Suprapubic skin (tissue), 4 donors: ENCODE data around the gene MTERF4.

ENCODE experiments used
- EP300 ChIP-seq: sonication (generic); formaldehyde crosslinking; IDR thresholded peaks from one replicate; pipeline ENCODE4 v1.6.1; 2017; ENCODE audit warnings: antibody characterized with exemption
- POLR2AphosphoS5 ChIP-seq, 3 donors: sonication (generic); formaldehyde crosslinking; IDR thresholded peaks; one replicate each; pipeline ENCODE4 v1.6.1; 2017; ENCODE audit warnings: antibody characterized with exemption in 3 of 3
- TF ChIP-seq, protein P1 (sequence below), 2 donors: fragments of 200-600 bp in 1 of 2; fragments of 450-650 bp in 1 of 2; sonication (generic) in 1 of 2; IDR thresholded peaks; one replicate each; pipeline ENCODE4 v1.5.1; 2016 to 2019; ENCODE audit warnings: antibody characterized with exemption in 2 of 2, mild to moderate bottlenecking in 1 of 2, moderate library complexity in 1 of 2

DNA sequence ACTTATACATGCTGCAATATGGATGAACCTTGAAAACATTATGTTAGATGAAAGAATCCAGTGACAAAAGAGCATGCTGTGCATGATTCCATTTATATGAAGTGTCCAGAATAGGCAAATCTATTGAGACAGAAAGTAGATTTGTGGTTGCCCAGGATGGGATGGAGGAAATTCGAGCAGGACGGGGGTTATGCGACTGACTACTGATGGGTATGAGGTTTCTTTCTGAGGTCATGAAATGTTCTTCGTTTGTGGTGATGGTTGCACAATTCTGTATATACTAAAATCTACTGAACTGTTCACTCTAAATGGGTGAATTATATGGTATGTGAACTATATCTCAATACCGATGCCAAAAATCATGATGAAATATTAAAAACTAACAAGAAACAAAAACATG lies 18.9 kb upstream of the MTERF4 start:
- no peak for TF ChIP-seq POLR2AphosphoS5 (IDR thresholded peaks at IDR 0.05)
- no peak for TF ChIP-seq EP300
- TF ChIP-seq, protein P1, sequence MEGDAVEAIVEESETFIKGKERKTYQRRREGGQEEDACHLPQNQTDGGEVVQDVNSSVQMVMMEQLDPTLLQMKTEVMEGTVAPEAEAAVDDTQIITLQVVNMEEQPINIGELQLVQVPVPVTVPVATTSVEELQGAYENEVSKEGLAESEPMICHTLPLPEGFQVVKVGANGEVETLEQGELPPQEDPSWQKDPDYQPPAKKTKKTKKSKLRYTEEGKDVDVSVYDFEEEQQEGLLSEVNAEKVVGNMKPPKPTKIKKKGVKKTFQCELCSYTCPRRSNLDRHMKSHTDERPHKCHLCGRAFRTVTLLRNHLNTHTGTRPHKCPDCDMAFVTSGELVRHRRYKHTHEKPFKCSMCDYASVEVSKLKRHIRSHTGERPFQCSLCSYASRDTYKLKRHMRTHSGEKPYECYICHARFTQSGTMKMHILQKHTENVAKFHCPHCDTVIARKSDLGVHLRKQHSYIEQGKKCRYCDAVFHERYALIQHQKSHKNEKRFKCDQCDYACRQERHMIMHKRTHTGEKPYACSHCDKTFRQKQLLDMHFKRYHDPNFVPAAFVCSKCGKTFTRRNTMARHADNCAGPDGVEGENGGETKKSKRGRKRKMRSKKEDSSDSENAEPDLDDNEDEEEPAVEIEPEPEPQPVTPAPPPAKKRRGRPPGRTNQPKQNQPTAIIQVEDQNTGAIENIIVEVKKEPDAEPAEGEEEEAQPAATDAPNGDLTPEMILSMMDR (IDR thresholded peaks at IDR 0.05) = no peak
